HCT116 (cell line): ENCODE data around the gene RBM26.

ENCODE experiments used
- EZH2 ChIP-seq: fragments of 200-600 bp; sonication (generic); IDR thresholded peaks from 2 replicates; pipeline ENCODE4 v1.6.1; 2017; ENCODE audit warnings: antibody characterized with exemption, mixed run types
- EZH2phosphoT487 ChIP-seq: fragments of 200-600 bp; IDR thresholded peaks from 2 replicates; pipeline ENCODE4 v1.6.1; 2018; ENCODE audit warnings: antibody characterized with exemption, borderline replicate concordance
- FOSL1 ChIP-seq: IDR thresholded peaks from 2 replicates; pipeline ENCODE4 v1.6.1; 2012; ENCODE audit warnings: low read depth
- POLR2A ChIP-seq: IDR thresholded peaks from 2 replicates; pipeline ENCODE4 v1.7.0; 2011; ENCODE audit warnings: borderline replicate concordance; ENCODE audit not compliant: insufficient read depth, insufficient read length; ENCODE audit errors: extremely low read depth
- RAD21 ChIP-seq: IDR thresholded peaks from 2 replicates; pipeline ENCODE4 v1.6.1; 2012; ENCODE audit warnings: low read depth, mild to moderate bottlenecking
- SIN3A ChIP-seq: IDR thresholded peaks from 2 replicates; pipeline ENCODE4 v1.6.1; 2012; ENCODE audit warnings: low read depth
- SRF ChIP-seq: IDR thresholded peaks from 2 replicates; pipeline ENCODE4 v1.6.1; 2012; ENCODE audit warnings: low read depth
- TF ChIP-seq, protein P1 (sequence below), 3 experiments: fragments of 200-600 bp in 1 of 3; sonication (generic) in 1 of 3; IDR thresholded peaks in 2 of 3; conservative IDR thresholded peaks in 1 of 3; 2 replicates each; pipeline ENCODE4 v1.5.1; 2012 to 2017; ENCODE audit warnings: low read depth in 2 of 3, low read length in 2 of 3, antibody characterized with exemption in 1 of 3, borderline replicate concordance in 1 of 3, control low read depth in 1 of 3, mild to moderate bottlenecking in 1 of 3, mixed read lengths in 1 of 3, mixed run types in 1 of 3, moderate library complexity in 1 of 3; ENCODE audit not compliant: insufficient read depth in 1 of 3
- TF ChIP-seq, protein P2 (sequence below): IDR thresholded peaks from 2 replicates; pipeline ENCODE4 v1.6.1; 2012

DNA sequence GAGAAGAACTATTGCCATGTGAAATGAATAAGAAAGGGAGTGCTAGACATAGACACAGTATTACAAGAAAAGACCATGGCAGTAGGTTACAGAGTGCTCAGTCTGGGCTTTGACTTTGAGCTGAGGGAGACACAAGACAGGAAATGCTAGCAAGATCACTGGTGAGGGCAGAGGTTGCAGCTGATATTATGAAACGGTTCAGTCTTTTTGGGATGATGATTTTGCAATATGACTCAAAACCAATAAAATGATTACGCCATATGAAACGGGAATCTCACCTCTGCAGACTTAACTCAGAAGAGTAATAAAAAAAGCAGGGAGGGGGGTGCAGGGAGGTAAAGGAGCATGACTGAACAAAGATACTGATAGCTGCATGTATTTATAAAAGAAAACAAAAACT lies 123.1 kb downstream of the RBM26 start:
- TF ChIP-seq, protein P1, sequence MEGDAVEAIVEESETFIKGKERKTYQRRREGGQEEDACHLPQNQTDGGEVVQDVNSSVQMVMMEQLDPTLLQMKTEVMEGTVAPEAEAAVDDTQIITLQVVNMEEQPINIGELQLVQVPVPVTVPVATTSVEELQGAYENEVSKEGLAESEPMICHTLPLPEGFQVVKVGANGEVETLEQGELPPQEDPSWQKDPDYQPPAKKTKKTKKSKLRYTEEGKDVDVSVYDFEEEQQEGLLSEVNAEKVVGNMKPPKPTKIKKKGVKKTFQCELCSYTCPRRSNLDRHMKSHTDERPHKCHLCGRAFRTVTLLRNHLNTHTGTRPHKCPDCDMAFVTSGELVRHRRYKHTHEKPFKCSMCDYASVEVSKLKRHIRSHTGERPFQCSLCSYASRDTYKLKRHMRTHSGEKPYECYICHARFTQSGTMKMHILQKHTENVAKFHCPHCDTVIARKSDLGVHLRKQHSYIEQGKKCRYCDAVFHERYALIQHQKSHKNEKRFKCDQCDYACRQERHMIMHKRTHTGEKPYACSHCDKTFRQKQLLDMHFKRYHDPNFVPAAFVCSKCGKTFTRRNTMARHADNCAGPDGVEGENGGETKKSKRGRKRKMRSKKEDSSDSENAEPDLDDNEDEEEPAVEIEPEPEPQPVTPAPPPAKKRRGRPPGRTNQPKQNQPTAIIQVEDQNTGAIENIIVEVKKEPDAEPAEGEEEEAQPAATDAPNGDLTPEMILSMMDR (IDR thresholded peaks at IDR 0.05 in 2 of 3, conservative IDR thresholded peaks at IDR 0.05 in 1 of 3; ENCODE audit: borderline replicate concordance in 1 of 3, insufficient read depth in 1 of 3, low read depth in 2 of 3, low read length in 2 of 3) = no peak
- TF ChIP-seq SIN3A = no peak
- no peak for TF ChIP-seq SRF
- TF ChIP-seq EZH2 = no peak
- no peak for TF ChIP-seq POLR2A
- no peak for TF ChIP-seq RAD21
- TF ChIP-seq FOSL1 = no peak
- no peak for TF ChIP-seq EZH2phosphoT487
- TF ChIP-seq, protein P2, sequence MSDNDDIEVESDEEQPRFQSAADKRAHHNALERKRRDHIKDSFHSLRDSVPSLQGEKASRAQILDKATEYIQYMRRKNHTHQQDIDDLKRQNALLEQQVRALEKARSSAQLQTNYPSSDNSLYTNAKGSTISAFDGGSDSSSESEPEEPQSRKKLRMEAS = no peak
